Eye (tissue), 1 donor: ENCODE results near the gene MET.
"Not testable (repeated sequence)": the region's sequence is repeated elsewhere in the genome, so short reads cannot be mapped to it uniquely, and the experiment has no call there.

Source experiments
- DNase-seq: peaks from one replicate; pipeline ENCODE4 v3.0.0-alpha.2; 2015

The MET gene

GRCh38 chr7:116812860-116813259 lies 140.9 kb downstream of the MET start:
- DNase-seq, result no peak

GRCh38 chr7:116813371-116813770 lies 141.4 kb downstream of the MET start:
- DNase-seq, result not testable (repeated sequence)

DNA sequence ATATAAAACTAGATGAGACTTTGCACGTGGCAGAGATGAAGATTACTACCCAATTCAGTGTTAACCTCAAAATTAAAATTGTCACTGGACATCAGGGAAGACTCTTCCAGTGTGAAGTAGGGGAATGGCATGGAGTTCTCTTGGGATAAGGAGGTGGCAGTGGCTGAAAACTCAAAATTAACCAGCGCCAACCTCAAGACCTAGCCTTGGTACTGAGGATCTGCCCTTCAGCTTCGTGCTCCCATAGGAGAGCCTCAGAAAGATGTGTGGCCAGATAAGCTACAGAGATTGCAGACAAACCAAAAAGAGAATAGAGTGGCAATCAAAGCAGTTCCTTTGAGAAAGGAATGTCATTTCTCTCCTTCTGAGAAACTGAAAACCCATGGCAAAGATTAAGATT lies 143.0 kb downstream of the MET start:
- no peak for DNase-seq

DNA sequence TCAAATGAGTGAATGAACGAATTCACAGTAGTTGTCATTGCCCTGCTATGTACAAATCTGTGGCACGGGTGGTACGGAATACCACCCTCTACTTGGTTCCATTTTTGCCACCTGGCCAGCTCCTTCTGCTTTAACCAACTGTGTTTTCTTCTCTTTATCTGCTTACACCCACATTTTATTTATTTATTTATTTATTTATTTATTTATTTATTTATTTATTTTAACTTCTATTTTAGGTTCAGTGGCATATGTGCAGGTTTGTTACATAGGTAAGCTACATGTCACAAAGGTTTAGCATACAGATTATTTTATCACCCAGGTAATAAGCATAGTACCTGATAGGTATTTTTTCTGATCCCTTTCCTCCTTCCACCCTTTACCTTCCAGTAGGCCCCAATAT lies 148.2 kb downstream of the MET start:
- no peak for DNase-seq

DNA sequence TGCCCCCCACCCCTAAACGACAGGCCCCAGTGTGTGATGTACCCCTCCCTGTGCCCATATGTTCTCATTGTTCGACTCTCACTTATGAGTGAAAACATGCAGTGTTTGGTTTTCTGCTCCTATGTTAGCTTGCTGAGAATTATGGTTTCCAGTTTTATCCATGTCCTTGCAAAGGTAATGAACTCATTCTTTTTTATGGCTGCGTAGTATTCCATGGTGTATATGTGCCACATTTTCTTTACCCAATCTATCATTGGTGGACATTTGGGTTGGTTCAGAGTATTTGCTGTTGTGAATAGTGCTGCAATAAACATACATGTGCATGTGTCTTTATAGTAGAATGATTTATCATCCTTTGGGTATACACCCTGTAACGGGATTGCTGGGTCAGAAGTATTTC lies 149.7 kb downstream of the MET start:
- DNase-seq, result not testable (repeated sequence)

DNA sequence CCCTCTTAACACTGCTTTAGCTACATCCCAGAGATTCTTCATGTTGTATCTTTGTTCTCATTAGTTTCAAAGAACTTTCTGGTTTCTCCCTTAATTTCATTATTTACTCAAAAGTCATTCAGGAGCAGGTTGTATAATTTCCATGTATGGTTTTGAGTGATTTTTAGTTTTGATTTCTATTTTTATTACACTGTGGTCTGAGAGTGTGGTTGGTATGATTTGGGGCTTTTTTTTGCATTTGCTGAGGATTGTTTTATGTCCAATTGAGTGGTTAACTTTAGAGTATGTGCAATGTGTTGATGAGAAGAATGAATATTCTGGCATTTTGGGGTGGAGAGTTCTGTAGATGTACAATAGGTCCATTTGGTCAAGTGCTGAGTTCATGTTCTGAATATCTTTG lies 152.5 kb downstream of the MET start:
- no peak for DNase-seq

DNA sequence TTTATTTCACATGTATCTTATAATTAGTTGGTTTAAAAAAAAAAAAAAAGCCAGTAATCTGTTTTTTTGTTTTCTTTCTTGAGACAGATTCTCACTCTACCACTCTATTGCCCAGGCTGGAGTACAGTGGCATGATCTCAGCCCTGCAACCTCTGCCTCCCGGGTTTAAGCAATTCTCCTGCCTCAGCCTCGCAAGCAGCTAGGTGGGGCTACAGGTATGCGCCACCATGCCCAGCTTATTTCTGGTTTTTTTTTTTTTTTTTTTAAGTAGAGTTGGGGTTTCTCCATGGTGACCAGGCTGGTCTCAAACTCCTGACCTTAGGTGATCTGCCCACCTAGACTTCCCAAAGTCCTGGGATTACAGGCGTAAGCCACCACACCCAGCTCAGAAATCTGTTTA lies 156.3 kb downstream of the MET start:
- DNase-seq, result no peak

DNA sequence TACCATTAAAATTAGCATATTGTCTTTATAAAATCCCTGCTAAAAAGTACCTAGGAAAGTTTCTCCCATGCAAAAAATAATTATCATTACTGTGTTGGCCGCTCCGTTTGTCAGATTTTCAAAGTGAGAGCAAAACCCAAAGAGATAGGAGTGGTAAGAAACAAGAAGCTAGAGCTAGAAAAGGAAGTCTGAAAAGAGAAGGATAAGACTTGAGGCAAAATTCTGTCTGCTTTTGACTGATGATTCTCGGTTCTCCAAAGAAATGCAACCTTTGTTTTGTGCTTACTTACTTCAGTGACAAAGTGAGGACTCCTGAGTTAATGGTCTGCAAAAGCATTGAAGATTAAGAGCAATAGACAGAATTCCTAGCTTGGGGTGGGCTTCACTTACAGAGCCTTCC lies 157.0 kb downstream of the MET start:
- no peak for DNase-seq

DNA sequence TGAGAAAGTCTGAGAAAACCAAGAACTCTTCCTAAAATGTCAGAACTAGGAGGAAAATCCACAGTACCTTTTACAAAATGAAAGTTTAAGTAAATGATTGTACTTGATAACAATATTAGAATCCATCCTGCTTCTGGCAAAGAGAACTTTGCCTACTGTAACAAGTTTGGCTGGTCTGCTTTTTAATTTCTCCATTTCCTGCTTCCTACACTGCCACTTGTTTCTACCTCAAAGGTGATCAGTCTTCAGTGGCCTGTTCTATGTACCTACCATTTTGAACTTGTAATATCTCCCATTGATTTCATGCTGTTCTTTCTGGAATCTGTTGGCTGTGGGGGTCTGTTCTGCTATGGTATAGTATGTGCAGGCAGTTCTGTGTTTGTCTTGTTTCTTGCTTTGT lies 157.5 kb downstream of the MET start:
- DNase-seq, result no peak

DNA sequence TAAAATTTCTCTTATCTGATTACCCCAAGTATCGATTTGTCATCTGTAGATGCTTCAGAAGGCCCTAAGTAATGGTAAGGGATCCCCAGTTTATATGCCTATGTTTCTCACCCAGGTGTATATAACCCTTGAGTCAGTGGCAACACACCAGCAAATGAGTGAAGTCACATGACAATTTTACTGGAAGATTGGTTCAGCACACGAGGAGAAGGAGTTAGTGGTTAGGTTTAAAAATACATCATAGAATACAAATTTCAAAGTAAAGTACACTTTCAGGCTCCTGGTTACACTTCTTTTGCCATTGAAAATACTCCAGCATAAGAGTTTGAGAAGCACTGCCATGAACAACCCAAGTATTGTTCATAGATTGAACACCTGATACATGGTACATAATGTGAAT lies 160.7 kb downstream of the MET start:
- no peak for DNase-seq

DNA sequence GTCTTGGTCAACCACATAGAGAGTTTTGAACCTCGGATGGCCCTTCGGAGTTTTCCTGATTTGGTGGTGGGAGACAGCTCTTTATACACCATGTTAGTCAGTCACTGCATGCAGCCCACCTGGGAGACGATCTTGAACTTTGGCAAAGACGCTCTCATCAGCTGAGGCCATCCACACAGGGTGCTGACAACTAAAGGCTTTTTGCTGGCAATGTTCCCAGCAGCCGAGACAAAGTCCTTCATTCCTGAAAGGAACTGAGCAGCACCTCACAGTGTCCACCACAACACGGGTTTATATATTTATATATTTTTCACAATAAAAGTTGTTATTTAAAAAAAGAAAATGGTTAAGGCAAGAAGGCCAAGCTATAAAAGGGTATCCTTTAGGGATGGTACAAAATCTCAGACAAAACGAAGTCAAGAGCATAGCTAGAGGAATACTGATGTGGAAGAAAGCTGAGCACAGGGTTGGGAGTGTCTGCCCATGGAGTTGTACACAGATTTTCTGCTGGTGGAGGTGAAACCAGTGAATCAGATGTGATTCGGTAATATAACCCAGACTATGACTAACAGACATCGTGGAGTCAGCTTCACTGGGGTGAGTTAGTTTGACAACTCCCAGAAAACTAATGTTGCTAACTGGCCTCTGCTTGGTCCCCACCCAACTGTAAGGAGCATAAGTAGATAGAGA lies 163.0 kb downstream of the MET start:
- no peak for DNase-seq

- no peak for DNase-seq
Observed at GRCh38 chr7:116836048-116836447, 164.1 kb downstream of the MET start.

- no peak for DNase-seq
Observed at GRCh38 chr7:116836911-116837310, 164.9 kb downstream of the MET start.

DNA sequence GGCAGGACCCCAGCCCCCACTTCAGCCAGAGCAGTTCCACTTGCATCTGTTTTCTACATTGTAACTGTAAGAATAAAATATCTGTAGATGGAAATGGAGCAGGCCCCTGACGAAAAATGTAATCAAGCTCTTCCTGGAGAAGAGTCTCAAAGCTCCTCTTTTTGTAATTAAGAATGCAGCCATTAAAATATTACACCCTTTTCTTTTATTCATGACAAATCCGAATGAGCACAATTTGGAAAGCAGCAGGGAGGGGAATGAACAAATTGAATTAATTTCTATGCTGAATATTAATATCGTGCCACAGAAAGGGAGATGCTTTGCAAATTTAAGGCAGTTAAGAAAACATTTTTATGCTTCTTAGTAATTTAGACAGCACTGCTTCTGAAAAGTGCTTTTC lies 165.6 kb downstream of the MET start:
- no peak for DNase-seq

GRCh38 chr7:116840256-116840655 lies 168.3 kb downstream of the MET start:
- DNase-seq, result no peak

- DNase-seq, result no peak
Observed at GRCh38 chr7:116842371-116842770, 170.4 kb downstream of the MET start.

DNA sequence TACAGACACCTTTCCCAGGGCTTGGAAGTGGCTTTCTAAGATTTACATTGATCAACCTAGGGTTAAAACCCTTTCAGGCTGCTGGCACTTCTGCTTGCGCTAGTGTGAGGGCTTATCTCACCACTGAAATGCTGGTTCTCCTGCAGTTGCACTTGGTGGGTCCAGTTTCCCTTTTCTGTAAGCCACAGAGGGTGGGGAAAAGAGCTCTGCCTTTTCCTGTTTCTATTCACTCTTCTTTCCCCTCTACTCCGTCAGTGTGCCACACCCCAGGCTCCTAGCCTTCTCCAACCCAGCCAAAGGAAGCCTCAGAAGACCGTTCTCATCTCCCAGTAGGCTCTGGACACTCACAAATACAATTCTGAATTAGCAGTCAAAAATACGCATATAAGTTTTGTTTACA lies 171.4 kb downstream of the MET start:
- no peak for DNase-seq
